Measurements from ENCODE around the gene CTSW. TPM values are rescaled to one million over a fixed set of nuclear protein-coding genes. Genes with fewer than 3 reads are reported as not detected.

CTSW gene
- total RNA-seq, 1 donor from 2014 or later = 0.83 TPM

DNA sequence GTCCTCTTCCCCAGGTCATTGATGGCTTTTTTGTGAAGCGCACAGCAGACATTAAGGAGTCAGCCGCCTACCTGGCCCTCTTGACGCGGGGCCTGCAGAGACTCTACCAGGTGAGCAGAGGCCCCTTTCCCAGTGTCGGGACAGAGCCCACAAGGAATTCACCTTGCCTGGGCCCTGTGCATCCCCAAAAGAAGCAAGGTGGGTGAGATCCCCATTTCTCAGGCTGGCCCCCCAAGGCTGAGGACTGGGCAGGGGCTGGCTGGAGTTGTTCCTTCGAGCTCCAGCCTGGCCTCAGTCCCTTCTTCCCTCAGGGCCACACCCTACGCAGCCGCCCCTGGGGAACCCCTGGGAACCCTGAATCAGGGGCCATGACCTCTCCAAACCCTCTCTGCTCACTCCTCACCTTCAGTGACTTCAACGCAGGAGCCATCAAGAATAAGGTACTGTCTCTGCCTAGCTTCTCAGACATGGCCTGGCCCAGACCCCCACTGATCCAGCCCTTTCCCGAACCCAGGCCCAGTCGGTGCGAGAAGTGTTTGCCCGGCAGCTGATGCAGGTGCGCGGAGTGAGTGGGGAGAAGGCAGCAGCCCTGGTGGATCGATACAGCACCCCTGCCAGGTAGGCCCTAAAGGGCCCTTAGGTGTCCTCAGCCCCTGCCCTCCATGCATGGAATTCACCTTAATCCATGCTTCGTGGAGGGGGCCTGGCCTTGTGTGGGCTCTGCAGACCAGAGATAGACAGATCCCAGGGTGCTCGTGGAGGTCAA, 14.7 kb upstream of the CTSW start:
- DNase-seq (ENCODE audit: low spot score) = no peak
- intact Hi-C loops (cut with DNase I) = no loop called here

GRCh38 chr11:65865550-65866172, 14.0 kb upstream of the CTSW start:
- intact Hi-C loops (cut with DNase I) = no loop called here
- DNase-seq (ENCODE audit: low spot score) = no peak

DNA sequence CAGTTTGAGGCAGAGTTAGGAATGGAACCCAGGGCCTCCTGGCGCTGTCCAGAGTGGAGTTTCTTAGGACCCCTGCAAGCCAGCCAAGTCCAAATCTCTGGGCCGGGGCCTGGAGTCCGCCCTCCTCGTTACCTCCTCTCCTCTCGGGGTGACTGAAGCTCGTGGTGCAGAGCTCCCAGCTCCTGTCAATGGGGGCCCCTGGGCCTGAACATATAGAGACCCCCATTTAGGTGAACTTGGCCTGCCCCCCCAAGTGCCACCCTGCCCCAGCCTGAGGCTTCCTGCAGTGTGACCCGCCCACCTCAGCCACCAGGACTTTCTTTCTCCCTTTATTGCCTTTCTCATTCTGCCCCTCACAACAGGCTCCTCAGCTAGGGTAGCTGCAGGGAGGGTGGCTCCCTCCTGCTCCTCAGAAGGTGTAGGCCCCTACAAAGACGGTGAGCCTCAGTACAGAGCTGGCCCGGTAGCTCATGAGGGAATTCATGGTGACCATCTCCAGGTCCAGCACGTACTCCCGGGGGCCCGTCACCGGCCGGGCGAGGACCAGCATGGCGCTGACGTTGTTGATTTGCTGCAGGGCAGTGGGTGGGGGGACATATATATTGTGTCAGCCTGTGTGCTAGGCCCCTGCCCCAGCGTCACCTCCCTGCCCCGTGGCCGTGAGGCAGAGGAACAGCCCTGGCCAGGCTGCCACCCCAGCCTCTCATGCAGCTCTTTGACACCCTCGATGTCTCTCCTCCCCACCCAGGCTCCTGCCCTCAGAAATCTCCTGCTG, 12.9 kb upstream of the CTSW start:
- DNase-seq (ENCODE audit: low spot score) = no peak
- intact Hi-C loops (cut with DNase I) = no loop called here

GRCh38 chr11:65867284-65868071, 12.2 kb upstream of the CTSW start:
- intact Hi-C loops (cut with DNase I) = no loop called here
- DNase-seq (ENCODE audit: low spot score) = no peak

DNA sequence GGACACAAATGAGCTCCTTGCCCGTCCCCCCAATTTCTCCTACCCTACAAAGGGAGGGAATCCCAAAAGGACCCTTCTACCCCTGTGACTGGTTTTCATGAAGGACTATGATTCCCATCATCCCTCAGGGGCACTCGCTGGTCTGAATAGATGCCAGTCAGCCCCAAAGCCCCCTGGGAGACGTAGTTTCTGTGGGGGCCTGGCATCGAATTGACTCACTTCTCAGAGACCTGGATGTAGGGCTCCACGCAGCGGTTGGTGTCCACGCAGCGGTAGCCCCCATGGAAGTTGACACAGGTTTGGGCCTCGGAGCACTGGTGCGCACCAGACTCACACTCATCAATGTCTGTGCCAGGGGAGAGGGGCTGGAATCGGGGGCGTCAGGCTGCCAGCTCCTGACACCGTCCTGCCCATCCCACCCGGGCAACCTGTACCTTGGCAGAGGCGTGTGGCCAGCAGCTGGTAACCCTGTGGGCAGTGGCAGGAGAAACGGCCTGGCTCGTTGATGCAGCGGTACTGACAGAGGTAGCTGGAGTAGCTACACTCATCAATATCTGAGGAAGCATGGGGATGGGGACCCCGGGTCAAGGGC, 11.5 kb upstream of the CTSW start:
- intact Hi-C loops (cut with DNase I) = no loop called here
- no peak for DNase-seq (ENCODE audit: low spot score)

- intact Hi-C loops (cut with DNase I) = no loop called here
- no peak for DNase-seq (ENCODE audit: low spot score)
Observed at GRCh38 chr11:65868907-65869306, 10.7 kb upstream of the CTSW start.

- intact Hi-C loops (cut with DNase I) = no loop called here
- DNase-seq (ENCODE audit: low spot score) = no peak
Observed at GRCh38 chr11:65869643-65870306, 9.9 kb upstream of the CTSW start.

DNA sequence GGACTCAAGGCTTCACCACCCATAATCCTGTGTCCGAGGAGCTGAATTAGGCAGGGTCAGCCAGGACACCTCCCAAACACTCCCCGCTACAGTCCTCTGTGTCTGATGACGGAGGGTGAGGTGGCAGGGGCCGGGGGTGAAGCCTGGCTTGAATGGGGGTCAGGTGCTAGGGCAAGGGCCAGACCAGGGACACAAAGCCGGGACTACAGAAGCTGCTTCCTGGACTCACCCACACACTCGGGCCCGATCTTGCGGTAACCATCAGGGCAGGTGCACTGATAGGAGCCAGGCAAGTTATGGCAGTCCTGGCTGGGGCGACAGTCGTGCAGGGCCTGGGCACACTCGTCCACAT, 9.4 kb upstream of the CTSW start:
- intact Hi-C loops (cut with DNase I) = no loop called here
- no peak for DNase-seq (ENCODE audit: low spot score)

- intact Hi-C loops (cut with DNase I) = no loop called here
- no peak for DNase-seq (ENCODE audit: low spot score)
Observed at GRCh38 chr11:65870706-65871681, 8.6 kb upstream of the CTSW start.

DNA sequence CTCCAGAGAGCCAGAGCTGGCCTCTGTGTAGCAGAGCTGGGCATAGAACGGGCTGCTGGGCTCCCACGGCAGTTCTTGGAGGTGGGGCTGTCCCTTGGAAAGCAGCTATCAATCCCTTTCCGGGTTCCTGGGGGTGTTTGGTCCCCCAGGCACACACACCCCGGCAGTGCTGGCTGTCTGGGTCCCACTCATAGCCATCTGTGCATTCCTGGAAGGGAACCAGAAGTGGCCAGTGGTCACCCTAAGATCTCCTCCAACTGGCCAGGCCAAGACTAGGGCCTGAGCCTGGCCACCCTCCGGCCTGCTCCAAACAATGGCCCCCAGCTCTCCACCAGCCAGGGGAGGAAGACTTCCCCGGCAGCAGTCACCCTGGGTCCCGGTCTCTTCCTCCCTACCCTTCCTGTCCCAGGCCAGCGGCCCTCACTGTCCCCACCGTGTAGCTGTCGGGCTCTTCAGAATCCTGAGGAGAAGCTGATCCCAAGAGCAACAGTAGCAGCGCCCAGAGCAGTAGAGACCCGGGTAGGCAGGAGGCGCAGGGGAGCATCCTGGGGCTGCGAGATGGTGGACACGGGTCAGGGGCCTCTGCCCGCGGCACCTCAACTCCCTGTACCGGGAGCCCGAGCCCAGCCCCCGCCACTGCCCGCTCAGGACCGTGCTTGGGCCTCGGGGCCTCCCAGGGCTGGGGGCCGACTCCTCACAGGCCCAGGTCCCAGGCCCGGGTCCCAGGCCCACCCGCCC, 7.7 kb upstream of the CTSW start:
- no peak for DNase-seq (ENCODE audit: low spot score)
- intact Hi-C loops (cut with DNase I) = loop anchor here (2.0 kb wide), 1 partner anchor 17 kb away; the partner anchor contains the start of gene FIBP

DNA sequence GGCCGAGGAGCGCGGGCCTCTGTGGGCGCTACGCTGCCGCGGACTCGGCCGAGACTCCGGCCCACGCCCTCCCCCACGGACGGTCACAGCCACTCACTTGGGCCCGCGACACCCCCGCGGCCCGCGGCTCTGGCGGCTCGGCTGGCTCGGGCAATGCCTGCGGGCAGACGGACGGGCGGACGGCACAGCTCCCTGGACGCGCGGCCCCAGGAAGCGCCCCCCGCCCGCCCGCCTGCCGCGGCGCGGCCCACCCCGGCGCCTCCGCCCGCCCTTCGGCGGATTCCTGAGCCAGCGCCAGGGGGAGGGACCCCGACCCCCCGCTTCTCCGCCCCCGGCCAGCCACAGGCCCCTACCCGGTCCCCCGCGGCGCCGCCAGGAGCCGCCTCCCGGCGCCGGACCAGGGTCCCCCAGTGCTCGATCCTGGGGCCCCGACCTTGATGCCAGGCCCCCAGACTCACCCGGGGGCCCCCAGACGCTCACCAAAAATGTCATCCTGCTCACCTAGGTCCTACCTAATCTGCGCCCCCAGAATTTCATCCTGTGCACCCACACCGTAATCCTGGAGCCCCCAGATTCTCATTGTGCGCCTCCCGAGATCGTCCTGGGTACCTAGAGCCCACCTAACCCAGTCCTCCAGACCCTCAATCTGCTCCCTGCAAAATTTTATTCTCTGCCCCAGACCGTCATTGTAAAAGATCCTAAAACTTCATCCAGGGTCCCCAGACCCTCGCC, 6.9 kb upstream of the CTSW start, which contains the start of gene EFEMP2:
Gene EFEMP2, minus strand, starts transcription at position 215 of the 732 bp plus-strand sequence. CDS start 446 bp downstream, outside the sequence.
- DNase-seq (ENCODE audit: low spot score) = no peak
- intact Hi-C loops (cut with DNase I) = loop anchor here (1.0 to 2.0 kb wide), 2 partner anchors 12 to 16 kb away; partner anchors contain the start of genes FIBP and MUS81

DNA sequence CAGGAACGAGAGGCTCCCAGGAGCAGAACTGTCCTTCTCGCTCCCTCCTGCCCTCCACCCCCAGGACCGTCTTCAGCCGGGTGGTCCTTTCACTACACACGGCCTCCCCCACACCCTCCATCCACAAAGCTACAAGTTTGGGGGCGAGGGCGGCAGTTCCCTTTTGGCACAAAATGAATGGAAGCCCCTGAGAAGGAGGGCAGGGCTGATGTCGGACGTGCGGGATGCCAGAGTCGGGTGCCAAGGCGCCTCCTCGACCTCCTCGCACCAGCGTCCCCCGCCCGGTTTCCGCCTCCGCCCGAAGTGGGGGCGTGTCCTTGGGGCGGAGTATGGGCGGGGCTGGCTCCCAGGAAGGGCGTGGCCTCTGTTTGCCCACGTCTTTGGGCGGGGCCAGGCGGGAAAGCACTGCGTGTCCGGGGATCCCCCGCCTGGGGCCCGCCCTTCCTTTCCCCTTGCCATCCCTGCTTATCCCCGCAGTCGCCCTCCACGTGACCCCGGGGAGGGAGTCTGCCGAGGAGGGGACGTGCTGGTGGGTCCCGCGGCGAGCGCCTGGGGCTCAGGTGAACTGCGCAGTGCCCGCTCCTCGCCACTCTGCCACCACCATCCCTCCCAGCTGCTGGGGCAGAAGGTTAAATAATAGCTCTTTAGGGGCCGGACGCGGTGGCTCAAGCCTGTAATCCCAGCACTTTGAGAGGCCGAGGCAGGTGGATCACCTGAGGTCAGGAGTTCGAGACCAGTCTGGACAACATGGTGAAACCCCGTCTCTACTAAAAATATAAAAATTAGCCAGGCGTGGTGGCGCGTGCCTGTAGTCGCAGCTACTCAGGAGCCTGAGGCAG, 6.1 kb upstream of the CTSW start:
- intact Hi-C loops (cut with DNase I) = loop anchor here (1.0 to 2.0 kb wide), 2 partner anchors 13 to 15 kb away; partner anchors contain the start of genes FIBP and MUS81
- peak; percentile 99 for DNase-seq (ENCODE audit: low spot score)

DNA sequence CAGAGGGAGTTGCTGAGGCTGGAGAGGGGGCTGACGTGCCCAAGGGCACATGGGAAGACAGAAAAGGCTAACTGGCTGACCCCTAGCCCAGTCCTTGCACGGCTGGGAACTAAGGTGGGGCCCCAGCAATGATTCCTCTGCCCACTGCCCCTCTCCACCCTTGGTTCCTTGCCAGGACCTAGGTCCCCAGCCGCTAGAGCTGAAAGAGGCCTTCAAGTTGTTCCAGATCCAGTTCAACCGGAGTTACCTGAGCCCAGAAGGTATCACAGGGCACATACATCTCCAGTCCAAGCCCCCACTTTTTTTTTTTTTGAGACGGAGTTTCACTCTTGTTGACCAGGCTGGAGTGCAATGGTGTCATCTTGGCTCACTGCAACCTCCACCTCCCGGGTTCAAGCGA, 390 bp downstream of the CTSW start:
- intact Hi-C loops (cut with DNase I) = no loop called here
- DNase-seq (ENCODE audit: low spot score) = no peak

DNA sequence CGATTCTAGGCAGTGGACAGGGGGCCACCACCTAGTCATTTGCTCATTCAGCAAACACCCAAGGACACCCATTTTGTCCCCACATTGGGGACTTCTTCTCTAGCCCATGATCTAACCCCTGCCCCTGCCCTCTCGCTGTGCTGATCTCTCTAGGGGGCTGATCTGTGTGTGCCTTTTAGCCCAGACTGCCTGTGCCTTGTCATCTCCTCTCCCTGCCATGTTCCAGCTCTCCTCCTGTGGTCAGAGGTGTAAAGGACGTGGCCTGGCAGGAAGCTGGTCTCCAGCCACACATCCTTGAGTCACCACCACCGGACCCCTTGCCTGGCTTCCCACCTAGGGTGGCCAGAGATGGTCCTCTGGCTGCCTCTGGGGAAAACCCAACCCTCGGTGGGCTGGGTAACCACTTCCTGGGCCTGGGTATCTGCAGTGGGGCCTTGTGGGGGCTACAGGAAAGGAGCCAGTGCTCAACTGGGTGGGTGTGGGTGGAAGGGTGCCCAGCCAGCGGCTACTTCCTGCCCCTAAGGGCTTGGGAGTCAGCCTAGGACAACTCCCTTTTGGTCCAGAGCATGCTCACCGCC, 1.3 kb downstream of the CTSW start:
- intact Hi-C loops (cut with DNase I) = no loop called here
- DNase-seq (ENCODE audit: low spot score) = no peak
